VCaP (cell line): ENCODE measurements around the gene ARPC5.
"Not testable (repeated sequence)": the region's sequence is repeated elsewhere in the genome, so short reads cannot be mapped to it uniquely, and the experiment has no call there.

Experiments
- H3K27ac ChIP-seq: fragments of 450-650 bp; 2 replicates; pipeline ENCODE4 v1.5.1; 2017
- CTCF ChIP-seq: fragments of 450-650 bp; conservative IDR thresholded peaks from 2 replicates; pipeline ENCODE4 v1.5.1; 2017; ENCODE audit warnings: mild to moderate bottlenecking, moderate library complexity

The ARPC5 gene

GRCh38 chr1:183635606-183636333 lies at the start of gene ARPC5:
ARPC5 (minus strand) TSS chr1:183635783; CDS start chr1:183635659, 124 bp downstream.
- H3K27ac ChIP-seq = peak within 1 kb of the TSS; percentile 86
- no peak for TF ChIP-seq CTCF

DNA sequence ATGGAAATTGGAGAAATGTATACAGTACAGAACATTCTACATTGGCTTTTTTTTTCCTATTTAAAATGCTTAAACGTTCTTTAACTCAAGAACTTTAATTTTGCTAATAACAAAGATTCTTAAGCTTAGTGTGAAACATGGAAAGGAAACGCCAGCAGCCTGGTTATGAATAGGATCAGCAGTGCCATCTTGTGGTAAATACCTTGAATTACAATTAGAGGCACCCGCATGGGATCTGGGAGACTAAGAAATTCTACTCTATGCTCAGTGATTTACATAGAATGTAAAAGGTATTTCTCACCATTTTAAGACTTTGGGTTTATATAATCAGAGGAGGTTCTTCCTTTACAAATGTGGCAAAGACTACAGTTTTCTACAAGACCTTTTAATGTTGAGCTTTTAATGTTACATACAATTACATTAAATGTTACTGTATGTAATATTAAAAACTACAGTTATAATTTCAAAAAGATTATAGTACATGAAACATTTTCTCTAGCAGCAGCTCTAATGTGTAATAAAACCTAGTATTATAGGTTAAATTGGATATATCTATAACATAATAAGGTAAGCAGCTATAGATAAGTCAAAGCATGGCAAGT lies 49.6 kb upstream of the ARPC5 start:
- peak overlapping the region; percentile 52 for H3K27ac ChIP-seq
- peak; percentile 90 for TF ChIP-seq CTCF

GRCh38 chr1:183679363-183679762 lies 43.8 kb upstream of the ARPC5 start:
- H3K27ac ChIP-seq = not testable (repeated sequence)

GRCh38 chr1:183678819-183679218 lies 43.2 kb upstream of the ARPC5 start:
- TF ChIP-seq CTCF = no peak

GRCh38 chr1:183676586-183677189 lies 41.1 kb upstream of the ARPC5 start:
- no peak overlapping the region for H3K27ac ChIP-seq
- no peak for TF ChIP-seq CTCF

More at GRCh38 chr1:183678819-183679218, 43.2 kb upstream of the ARPC5 start:
- no peak overlapping the region for H3K27ac ChIP-seq

- TF ChIP-seq CTCF = no peak
- H3K27ac ChIP-seq = no peak overlapping the region
Observed at GRCh38 chr1:183675883-183676585, 40.5 kb upstream of the ARPC5 start.

GRCh38 chr1:183675381-183675780 lies 39.8 kb upstream of the ARPC5 start:
- no peak for TF ChIP-seq CTCF
- H3K27ac ChIP-seq = no peak overlapping the region
